HepG2 (cell line): ENCODE results near the gene H3-3A. TPM values are rescaled to one million over a fixed set of nuclear protein-coding genes. Genes with fewer than 3 reads are reported as not detected.

Experiments used
- ATF6 ChIP-seq: sonication (generic); formaldehyde crosslinking; conservative IDR thresholded peaks from 2 replicates; pipeline ENCODE4 v1.4.0; 2020; ENCODE audit warnings: missing genetic modification reagents
- DR1 ChIP-seq: sonication (generic); formaldehyde crosslinking; IDR thresholded peaks from 2 replicates; pipeline ENCODE4 v1.8.0; 2021; ENCODE audit warnings: mild to moderate bottlenecking, missing genetic modification reagents, inconsistent platforms
- ETV5 ChIP-seq: IDR thresholded peaks from 2 replicates; pipeline ENCODE4 v1.6.1; 2018; ENCODE audit warnings: missing biosample characterization, missing genetic modification reagents, inconsistent platforms, borderline replicate concordance
- FOSL1 ChIP-seq: sonication (generic); formaldehyde crosslinking; IDR thresholded peaks from 2 replicates; pipeline ENCODE4 v1.9.0; 2021; ENCODE audit warnings: missing genetic modification reagents, borderline replicate concordance
- FOXK1 ChIP-seq: sonication (generic); formaldehyde crosslinking; IDR thresholded peaks from 2 replicates; pipeline ENCODE4 v1.4.0; 2020; ENCODE audit warnings: low read depth, missing genetic modification reagents, borderline replicate concordance
- GLMP ChIP-seq: sonication (generic); formaldehyde crosslinking; IDR thresholded peaks from 2 replicates; pipeline ENCODE4 v1.9.0; 2021; ENCODE audit warnings: missing genetic modification reagents, mild to moderate bottlenecking, borderline replicate concordance
- HDAC6 ChIP-seq: fragments of 200-600 bp; sonication (generic); IDR thresholded peaks from 2 replicates; pipeline ENCODE4 v1.7.0; 2017; ENCODE audit warnings: mild to moderate bottlenecking, antibody characterized with exemption, low read length, low read depth
- MTF2 ChIP-seq: sonication (generic); formaldehyde crosslinking; IDR thresholded peaks from 2 replicates; pipeline ENCODE4 v1.5.0; 2020; ENCODE audit warnings: missing genetic modification reagents, borderline replicate concordance
- PITX1 ChIP-seq: sonication (generic); formaldehyde crosslinking; IDR thresholded peaks from 2 replicates; pipeline ENCODE4 v1.5.1; 2020; ENCODE audit warnings: mild to moderate bottlenecking, missing genetic modification reagents
- PRDM10 ChIP-seq: sonication (generic); formaldehyde crosslinking; IDR thresholded peaks from 2 replicates; pipeline ENCODE4 v1.4.0; 2020; ENCODE audit warnings: low read depth, missing genetic modification reagents
- SNRNP70 ChIP-seq: fragments of 200-400 bp; formaldehyde crosslinking; IDR thresholded peaks from 2 replicates; pipeline ENCODE4 v1.6.1; 2017; ENCODE audit warnings: mild to moderate bottlenecking, low read depth, low read length, moderate library complexity
- TCF12 ChIP-seq, 2 experiments: fragments of 450-650 bp in 1 of 2; sonication (generic) in 1 of 2; formaldehyde crosslinking in 1 of 2; IDR thresholded peaks; 2 replicates each; pipeline versions ENCODE4 v1.6.1 to v1.8.0; 2017 to 2022; ENCODE audit warnings: antibody characterized with exemption in 1 of 2, mild to moderate bottlenecking in 1 of 2, missing genetic modification reagents in 1 of 2, moderate library complexity in 1 of 2
- XRCC5 ChIP-seq: fragments of 200-400 bp; formaldehyde crosslinking; optimal IDR thresholded peaks from 2 replicates; pipeline ENCODE3; 2017; ENCODE audit warnings: mild to moderate bottlenecking, low read length
- ZFP41 ChIP-seq: sonication (generic); formaldehyde crosslinking; IDR thresholded peaks from 2 replicates; pipeline ENCODE4 v1.4.0; 2020; ENCODE audit warnings: mild to moderate bottlenecking, missing genetic modification reagents, borderline replicate concordance
- ZFY ChIP-seq: sonication (generic); formaldehyde crosslinking; IDR thresholded peaks from 2 replicates; pipeline ENCODE4 v1.4.0; 2020; ENCODE audit warnings: missing genetic modification reagents
- ZFYVE20 ChIP-seq: sonication (generic); formaldehyde crosslinking; IDR thresholded peaks from 2 replicates; pipeline ENCODE4 v1.8.0; 2023; ENCODE audit warnings: low read depth, mild to moderate bottlenecking, moderate library complexity, missing genetic modification reagents, borderline replicate concordance
- ZNF225 ChIP-seq: sonication (generic); formaldehyde crosslinking; IDR thresholded peaks from 2 replicates; pipeline ENCODE4 v1.4.0; 2020; ENCODE audit warnings: mild to moderate bottlenecking, missing genetic modification reagents
- ZNF275 ChIP-seq: sonication (generic); formaldehyde crosslinking; IDR thresholded peaks from 2 replicates; pipeline ENCODE4 v1.8.0; 2022; ENCODE audit warnings: missing genetic modification reagents, mild to moderate bottlenecking, inconsistent platforms, borderline replicate concordance
- ZNF431 ChIP-seq: sonication (generic); formaldehyde crosslinking; IDR thresholded peaks from 2 replicates; pipeline ENCODE4 v1.9.0; 2022; ENCODE audit warnings: missing genetic modification reagents, low read depth, mild to moderate bottlenecking, borderline replicate concordance
- ZNF598 ChIP-seq: sonication (generic); formaldehyde crosslinking; IDR thresholded peaks from 2 replicates; pipeline ENCODE4 v1.5.1; 2020; ENCODE audit warnings: mild to moderate bottlenecking, missing genetic modification reagents, borderline replicate concordance
- polyA plus RNA-seq, 8 experiments: library from polyadenylated mRNA; depleted of rRNA in 3 of 8; stranded (reverse) in 7 of 8; unstranded in 1 of 8; fragments of >200 nt; fragmentation: Illumina TruSeq in 4 of 8; extraction: Trizol in 4 of 8; gene quantifications; 2 replicates each; pipeline versions ENCODE4 v1.2.1 to v1.2.3, GENCODE V29; 2011 to 2016; ENCODE audit warnings: low read depth in 4 of 8, missing spikeins in 1 of 8, mixed read lengths in 1 of 8; ENCODE audit not compliant: insufficient read depth in 1 of 8
- total RNA-seq, 5 experiments: library from RNA; depleted of rRNA; stranded (reverse); fragments of >200 nt; fragmentation: Illumina TruSeq; extraction: Trizol; gene quantifications; 2 replicates each; pipeline ENCODE4 v1.2.3, GENCODE V29; 2016; ENCODE audit warnings: low read depth in 1 of 5

Gene H3-3A
- total and polyA plus RNA-seq, 2 of the 13 experiments (the other 11 are each of a cell fraction or from before 2014, with no cell fraction given): 221 to 320 TPM

- TF ChIP-seq FOXK1 (CRISPR knock-in tag): no peak; the same call in 1 of the 2 replicates
- 0 out of 2 replicates have a peak, but pooled peaks have one; percentile 37 for TF ChIP-seq ZNF431 (CRISPR knock-in tag)
- TF ChIP-seq ZNF598 (CRISPR knock-in tag): no peak
- no peak for TF ChIP-seq GLMP (CRISPR knock-in tag)
- peak; percentile 66; the same call in 1 of the 2 replicates for TF ChIP-seq DR1 (CRISPR knock-in tag)
- TF ChIP-seq ETV5 (CRISPR knock-in tag): 0 out of 2 replicates have a peak, but pooled peaks have one; percentile 28
- TF ChIP-seq ZFYVE20 (CRISPR knock-in tag): no peak
- TF ChIP-seq FOSL1 (CRISPR knock-in tag): no peak
- no peak for TF ChIP-seq ATF6 (CRISPR knock-in tag)
- no peak for TF ChIP-seq MTF2 (CRISPR knock-in tag)
- TF ChIP-seq ZNF225 (CRISPR knock-in tag): no peak
- TF ChIP-seq XRCC5: no peak
- no peak for TF ChIP-seq PRDM10 (CRISPR knock-in tag)
- TF ChIP-seq ZFY: no peak
- no peak for TF ChIP-seq PITX1 (CRISPR knock-in tag)
- no peak for TF ChIP-seq SNRNP70
- TF ChIP-seq ZFP41 (CRISPR knock-in tag): no peak; the same call in 1 of the 2 replicates
- TF ChIP-seq ZNF275 (CRISPR knock-in tag): no peak
- no peak for TF ChIP-seq TCF12 (IDR thresholded peaks at IDR 0.05)
- 0 out of 2 replicates have a peak, but pooled peaks have one; percentile 30 for TF ChIP-seq TCF12 (CRISPR knock-in tag; IDR thresholded peaks at IDR 0.05)
- no peak for TF ChIP-seq HDAC6
Measured at GRCh38 chr1:226062558-226063223, at the start of gene H3-3A (continued).
